NCI-H226 (cell line): ENCODE results near the gene OAS1.
"Not testable (repeated sequence)": the region's sequence is repeated elsewhere in the genome, so short reads cannot be mapped to it uniquely, and the experiment has no call there.

ENCODE experiments used
- DNase-seq: peaks from one replicate; pipeline ENCODE4 v3.0.0-alpha.2; 2015

OAS1 gene

GRCh38 chr12:112900298-112901145 is 6.2 kb upstream of the OAS1 start:
- DNase-seq: no peak

GRCh38 chr12:112901271-112901670 is 5.5 kb upstream of the OAS1 start:
- no peak for DNase-seq

GRCh38 chr12:112904571-112904970 is 2.2 kb upstream of the OAS1 start:
- no peak for DNase-seq

DNA sequence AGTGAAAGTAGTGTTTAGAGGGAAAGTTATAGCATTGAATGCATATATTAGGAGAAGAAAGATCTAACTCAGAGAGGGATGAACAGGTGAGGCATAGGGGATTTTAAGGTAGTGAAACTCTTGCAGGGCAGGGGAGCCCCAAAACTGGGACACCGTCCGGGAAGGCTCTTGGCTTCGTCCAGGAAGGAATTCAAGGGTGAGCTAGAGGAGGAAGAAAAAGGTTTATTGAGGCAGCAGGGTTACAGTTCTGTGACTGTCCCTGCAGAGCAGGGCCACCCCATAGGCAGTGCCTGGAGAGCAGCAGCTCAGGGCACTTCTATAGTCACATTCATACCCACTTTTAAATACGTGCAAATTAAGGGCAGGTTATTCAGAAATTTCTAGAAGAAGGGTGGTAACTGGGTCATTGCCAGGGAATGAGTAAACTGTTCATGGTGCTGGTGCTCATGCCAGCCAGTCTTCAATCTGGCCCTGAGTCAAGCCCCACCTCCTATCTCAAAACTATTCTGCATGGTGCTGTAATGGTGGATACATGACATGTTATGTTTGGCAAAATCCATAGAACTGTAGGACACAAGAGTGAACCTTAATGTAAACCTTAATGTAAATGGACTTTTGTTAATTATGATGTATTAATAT is 1.2 kb upstream of the OAS1 start:
- DNase-seq: no peak

DNA sequence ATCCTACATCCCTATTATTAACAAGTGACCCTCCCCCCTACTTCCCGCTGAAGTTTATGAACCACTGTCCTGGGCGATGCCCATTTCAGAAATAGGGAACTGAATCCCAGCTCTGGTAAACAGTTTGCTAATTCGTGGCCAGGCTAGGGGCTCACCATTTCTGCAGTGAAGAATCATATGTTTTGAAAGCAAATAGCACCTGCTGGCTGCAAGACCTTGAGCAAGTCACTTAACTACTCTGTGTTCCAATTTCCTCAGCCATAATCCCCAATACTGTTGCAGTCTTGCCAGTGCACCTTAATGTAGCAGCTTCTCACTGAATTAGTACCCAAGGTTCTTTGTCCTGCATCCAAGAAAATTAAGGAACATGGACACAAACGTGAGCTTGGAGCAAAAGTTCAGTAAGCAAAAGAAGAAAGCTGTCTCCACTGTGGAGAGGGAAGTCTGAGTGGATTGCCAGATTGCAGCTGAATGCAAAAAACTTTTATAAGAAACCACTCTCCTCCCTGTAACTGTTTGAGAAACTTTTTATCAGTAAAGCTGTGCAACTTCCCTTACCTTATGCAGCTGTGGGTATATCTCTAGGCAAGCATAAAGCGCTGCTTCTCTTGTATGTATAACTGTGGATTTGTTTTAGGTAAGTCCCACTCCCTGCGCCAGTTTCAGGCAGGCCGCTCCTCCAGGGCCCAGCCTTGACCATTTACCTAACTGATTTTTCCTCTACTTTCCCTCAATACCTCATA is 824 bp downstream of the OAS1 start:
- DNase-seq: no peak

DNA sequence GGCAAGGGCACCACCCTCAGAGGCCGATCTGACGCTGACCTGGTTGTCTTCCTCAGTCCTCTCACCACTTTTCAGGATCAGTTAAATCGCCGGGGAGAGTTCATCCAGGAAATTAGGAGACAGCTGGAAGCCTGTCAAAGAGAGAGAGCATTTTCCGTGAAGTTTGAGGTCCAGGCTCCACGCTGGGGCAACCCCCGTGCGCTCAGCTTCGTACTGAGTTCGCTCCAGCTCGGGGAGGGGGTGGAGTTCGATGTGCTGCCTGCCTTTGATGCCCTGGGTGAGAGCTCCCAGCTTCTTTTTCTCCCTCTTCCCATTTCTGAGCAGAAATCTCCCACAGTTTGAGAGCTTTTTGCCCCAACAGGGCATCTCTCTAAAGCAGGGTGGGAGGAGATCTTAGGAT is 1.8 kb downstream of the OAS1 start:
- no peak for DNase-seq

DNA sequence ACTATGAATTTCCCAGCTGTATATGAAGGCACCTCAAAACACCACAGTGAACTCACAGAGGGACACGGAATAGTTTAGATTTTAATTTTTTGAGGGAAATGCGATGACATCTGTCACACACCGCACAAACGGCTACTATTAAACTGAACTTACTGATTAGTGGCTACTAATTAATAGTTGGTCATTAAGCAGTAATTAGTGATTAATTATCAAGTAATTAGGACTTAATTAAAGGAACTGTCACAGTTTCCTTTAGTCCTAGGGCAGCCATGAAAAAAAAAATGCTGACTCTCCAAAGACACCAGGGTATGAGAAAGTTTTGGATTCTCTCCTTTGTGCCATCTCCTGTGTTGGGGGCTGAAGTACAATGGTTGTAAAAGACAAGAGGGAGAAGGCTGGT is 2.9 kb downstream of the OAS1 start:
- DNase-seq: no peak

DNA sequence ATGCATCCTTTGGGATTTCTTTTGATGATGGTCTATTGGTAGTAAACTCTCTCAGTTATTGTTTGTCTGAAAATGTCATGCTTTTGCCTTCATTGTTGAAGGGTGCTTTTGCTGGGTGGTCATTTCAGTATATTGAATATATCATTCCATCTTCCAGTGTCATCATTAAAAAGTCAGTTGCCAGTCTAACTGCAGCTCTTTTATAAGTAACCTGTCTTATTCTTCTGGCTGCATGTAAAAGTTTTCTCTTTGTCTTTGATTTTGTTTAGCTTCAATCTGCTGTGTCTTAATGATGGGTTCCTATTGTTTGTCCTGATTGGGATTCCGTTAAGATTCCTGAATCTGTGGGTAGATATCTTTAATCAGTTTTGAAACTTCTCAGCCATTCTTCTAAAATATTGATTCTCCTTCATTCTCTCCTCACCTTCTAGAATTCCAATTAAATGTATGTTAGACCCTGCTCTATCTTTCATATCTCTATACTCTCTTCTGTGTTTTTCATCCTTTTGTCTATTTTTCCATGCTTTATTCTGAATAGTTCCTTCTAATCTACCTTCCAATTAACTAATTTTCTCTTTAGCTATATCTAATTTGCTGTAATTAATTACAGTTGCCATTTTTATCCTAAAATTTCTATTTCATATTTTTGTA is 6.4 kb downstream of the OAS1 start:
- DNase-seq: no peak

DNA sequence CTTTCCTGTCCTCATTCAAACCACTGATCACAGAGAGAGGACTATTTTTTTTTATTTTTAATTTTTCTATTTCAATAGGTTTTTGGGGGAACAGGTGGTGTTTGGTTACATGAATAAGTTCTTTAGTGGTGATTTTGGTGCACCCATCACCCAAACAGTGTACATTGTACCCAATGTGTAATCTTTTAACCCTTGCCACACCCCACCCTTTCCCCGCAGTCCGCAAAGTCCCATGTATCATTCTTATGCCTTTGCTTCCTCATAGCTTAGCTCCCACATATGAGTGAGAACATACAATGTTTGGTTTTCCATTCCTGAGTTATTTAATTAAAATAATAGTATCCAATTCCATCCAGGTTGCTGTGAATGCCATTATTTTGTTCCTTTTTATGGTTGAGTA is 7.1 kb downstream of the OAS1 start:
- DNase-seq: not testable (repeated sequence)

GRCh38 chr12:112916270-112916669 is 9.5 kb downstream of the OAS1 start:
- DNase-seq: peak; percentile 51

DNA sequence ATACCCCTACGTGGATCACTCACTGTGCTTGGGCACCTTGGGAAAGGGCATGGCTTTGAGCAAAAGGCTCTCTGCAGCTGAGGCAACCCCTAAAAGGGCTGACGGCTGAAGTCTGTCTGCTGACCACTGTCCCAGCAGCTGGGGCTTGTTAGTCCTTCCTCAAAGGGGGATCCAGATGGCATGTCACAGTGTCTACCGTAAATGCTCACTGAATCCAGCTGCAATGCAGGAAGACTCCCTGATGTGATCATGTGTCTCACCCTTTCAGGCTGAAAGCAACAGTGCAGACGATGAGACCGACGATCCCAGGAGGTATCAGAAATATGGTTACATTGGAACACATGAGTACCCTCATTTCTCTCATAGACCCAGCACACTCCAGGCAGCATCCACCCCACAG is 12.4 kb downstream of the OAS1 start:
- no peak for DNase-seq

DNA sequence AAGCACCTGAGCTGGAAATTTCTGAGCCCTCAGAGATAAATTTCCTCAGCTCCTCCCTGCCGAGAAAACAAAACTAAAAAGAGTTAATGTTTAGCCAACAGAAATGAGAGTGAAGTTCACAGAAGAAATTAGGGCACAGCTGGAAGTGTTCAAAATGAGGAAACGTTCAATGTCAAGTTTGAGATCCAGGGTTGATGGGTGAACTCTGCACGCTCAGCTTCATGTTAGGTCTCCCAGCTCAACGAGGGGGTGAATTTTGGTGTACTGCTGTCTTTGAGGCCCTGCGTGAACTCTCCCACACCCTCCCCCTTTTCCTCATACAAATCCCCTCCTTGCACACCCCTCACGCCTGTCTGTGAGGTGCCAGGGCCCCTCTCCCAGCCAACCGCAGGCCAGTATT is 18.2 kb downstream of the OAS1 start:
- DNase-seq: no peak

GRCh38 chr12:112926416-112927033 is 19.8 kb downstream of the OAS1 start:
- not testable (repeated sequence) for DNase-seq

DNA sequence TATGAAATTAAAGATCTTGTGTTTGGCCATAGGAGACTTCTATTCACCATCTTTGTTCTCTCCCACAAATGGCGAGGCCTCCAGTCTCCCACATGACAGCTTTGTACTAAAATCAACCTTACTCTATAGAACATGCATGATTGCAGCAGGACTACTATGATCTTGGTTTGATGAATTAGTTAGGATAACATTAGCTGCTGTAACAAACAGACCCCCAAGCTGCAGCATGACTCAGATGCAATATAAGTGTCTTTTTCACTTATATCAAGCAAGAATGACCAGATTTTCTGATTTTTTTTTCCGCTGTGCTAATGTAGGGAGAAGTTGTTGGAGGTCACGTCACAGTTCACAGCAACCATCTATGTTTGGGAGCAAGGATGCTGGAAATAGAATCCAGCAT is 20.7 kb downstream of the OAS1 start:
- no peak for DNase-seq

DNA sequence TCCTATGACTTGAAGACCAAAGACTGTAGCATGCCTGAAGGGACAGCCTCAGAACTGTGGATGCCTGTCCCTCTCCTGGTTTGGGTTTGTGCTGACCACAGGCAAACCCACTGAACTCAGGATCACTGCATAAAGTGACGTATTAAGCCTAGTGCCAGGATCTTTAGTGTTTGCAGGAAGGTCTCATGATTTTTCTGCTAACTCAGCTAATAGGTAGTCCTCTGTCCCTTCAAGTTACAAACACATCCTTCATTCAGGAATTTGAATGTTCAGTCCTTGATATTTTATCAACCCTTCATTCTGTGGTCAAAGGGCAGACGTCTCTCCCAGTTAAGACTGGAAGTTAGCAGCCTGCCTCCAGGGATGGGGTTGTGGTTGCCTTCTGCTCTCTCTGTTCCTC is 21.2 kb downstream of the OAS1 start:
- DNase-seq: no peak

- DNase-seq: no peak
Observed at GRCh38 chr12:112928978-112929377, 22.2 kb downstream of the OAS1 start.

DNA sequence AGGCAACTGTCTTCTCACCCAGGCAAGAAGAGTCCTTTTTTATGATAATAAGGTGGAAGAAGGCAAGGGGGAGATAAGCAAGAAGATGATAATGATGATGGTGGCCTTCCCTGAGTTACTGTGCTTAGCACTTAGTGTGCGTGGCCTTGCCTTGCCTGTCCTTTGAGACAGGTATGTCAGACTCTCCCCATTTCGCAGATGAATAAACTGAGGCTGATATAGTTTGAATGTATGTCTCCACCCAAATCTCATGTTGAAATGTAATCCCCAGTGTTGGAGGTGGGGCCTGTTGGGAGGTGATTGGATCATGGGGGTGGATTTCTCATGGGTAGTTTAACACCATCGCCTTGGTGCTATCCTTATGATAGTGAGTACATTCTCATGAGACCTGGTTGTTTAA is 23.0 kb downstream of the OAS1 start:
- no peak for DNase-seq

DNA sequence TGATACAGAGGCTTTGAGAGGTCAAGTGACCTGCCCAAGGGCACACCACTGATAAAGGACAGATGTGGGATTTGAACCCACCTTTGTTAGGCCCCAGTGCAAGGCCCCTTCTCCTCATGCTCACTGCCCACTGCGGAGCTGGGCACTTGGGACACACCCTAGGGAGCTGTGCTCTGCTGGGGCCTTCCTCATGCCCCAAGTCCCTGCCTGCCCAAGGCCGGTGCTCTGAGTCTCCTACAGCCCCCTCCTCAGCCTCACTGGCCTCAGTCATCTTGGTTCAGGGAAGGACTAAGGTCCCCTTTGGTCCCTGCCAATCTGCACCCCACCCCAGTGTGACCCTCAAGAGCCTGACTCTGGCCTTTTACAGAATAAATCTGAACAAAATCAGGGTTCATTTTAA is 23.6 kb downstream of the OAS1 start:
- DNase-seq: no peak

DNA sequence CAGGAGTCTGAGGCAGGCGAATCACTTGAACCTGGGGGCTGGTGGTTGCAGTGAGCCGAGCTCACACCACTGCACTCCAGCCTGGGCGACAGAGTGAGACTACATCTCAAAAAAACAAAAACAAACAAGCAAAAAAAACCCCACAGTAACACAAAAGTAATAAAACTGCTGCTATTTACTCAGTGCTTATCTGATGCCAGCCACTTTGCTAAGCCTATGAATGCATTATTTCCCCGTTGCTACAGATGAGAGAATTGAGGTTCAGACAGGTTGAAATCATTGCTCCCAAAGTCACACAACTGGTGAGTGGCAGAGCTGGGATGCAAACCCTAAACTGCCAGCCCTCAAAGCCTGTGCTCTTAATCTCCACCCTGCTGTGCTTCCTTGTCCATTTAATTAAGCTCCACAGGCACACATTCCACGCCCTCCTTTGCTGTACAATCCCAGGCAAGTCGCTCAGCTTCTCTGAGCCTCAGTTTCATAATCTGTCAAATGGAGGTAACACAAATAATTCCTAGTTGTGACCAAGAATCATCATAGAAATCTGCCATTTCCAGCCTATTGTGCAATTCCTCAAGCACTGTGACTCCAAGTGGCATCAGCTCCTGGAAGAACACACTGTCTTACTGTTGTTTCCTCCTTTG is 25.8 kb downstream of the OAS1 start:
- no peak for DNase-seq

DNA sequence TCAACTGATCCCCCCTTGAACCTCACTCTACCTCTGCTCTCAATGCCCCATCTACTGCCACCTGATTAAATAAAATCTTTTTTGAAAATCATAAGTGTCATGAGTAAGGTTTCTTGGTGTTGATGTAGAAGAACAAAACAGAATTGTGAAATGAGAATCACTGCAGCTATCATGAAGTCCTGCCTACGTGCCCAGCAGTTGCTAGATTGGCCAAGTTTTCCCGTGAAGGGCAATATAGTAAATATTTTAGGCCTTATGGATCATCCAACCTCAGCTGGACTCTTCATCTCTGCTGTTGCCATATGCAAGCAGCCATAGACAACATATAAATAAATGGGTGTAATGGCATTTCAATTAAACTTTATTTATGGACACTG is 26.4 kb downstream of the OAS1 start:
- no peak for DNase-seq

- no peak for DNase-seq
Observed at GRCh38 chr12:112936264-112936663, 29.5 kb downstream of the OAS1 start.

GRCh38 chr12:112936927-112937326 is 30.2 kb downstream of the OAS1 start:
- DNase-seq: peak; percentile 18
